Brain microvascular endothelial cell (primary cell): ENCODE measurements around the gene QSOX1.

Experiments
- DNase-seq: peaks from one replicate; pipeline ENCODE4 v3.0.0-alpha.2; 2020
- H3K27ac ChIP-seq: fragments of 250-450 bp; sonication (Bioruptor Pico); 2 replicates; pipeline ENCODE4 v1.5.1; 2020; ENCODE audit warnings: mild to moderate bottlenecking, moderate library complexity
- H3K27me3 ChIP-seq: fragments of 250-450 bp; sonication (Bioruptor Pico); replicated peaks from 2 replicates; pipeline ENCODE4 v1.5.1; 2020; ENCODE audit warnings: mild to moderate bottlenecking
- H3K36me3 ChIP-seq: fragments of 250-450 bp; sonication (Bioruptor Pico); replicated peaks from 2 replicates; pipeline ENCODE4 v1.5.1; 2020; ENCODE audit warnings: mild to moderate bottlenecking
- H3K4me3 ChIP-seq: 2 replicates; pipeline ENCODE4 v1.5.1; 2011; ENCODE audit warnings: low read depth, mild to moderate bottlenecking, control low read depth, low read length, moderate library complexity
- CTCF ChIP-seq: IDR thresholded peaks from 2 replicates; pipeline ENCODE4 v1.5.1; 2011; ENCODE audit warnings: low read depth, mild to moderate bottlenecking, moderate library complexity, low read length, control low read depth, inconsistent platforms; ENCODE audit errors: missing control alignments
- in situ Hi-C: cut with HindIII; loops from 2 replicates; pipeline ENCODE4 v1.10.0; 2017; ENCODE audit warnings: low sequenced_read_pairs, low pct_ligation_motif_present

Gene QSOX1

DNA sequence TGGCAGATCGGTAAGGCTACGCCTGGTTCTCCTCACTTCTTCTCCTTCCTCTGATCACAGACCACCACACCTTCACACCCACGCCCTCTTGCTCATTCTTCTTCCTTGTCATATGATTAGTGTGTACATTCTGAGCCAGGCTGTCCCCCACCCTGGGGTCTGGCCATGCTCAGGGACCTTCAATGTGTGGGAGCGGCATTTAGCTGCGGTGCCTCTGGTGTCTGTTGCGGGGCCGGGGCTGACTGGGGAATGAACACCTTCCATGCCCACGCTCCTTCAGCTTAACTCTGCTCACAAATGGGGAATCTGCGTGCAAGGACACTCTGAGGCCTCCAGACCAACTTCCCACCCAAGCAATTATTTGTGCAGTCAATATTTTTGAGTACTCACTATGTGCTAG, 29.4 kb downstream of the QSOX1 start:
- no peak overlapping the region for H3K27ac ChIP-seq
- no peak for TF ChIP-seq CTCF
- no peak for DNase-seq
- in situ Hi-C loops, result loop anchor here (25.0 kb wide), 1 partner anchor 322 kb away; no protein-coding TSS in a partner anchor
- H3K27me3 ChIP-seq, result no peaks in the 10 kb centered on the region
- peaks cover 66% of the 10 kb centered on the region for H3K36me3 ChIP-seq
- H3K4me3 ChIP-seq, result no peak overlapping the region

DNA sequence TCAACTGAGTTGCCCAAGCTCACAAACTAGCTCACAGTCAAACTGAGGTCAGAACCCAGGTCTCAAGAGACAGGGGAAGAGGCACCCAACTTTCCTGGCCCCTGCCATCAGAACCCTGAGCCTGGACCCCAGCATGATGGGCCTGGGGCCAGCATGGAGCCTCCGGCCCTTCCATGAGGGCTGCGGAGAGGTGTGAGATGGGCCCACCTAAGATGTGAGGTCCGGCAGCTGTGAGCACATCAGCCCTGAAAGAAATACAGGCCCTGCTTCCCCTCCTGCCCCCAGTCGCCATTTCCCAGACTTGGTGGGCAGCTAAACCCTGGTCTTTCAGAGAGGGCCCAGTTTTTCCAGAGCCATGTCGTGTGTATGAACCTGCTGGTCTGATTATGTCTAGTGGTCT, 30.6 kb downstream of the QSOX1 start:
- in situ Hi-C loops, result loop anchor here (25.0 kb wide), 1 partner anchor 323 kb away; no protein-coding TSS in a partner anchor
- peaks cover 70% of the 10 kb centered on the region for H3K36me3 ChIP-seq
- no peaks in the 10 kb centered on the region for H3K27me3 ChIP-seq
- no peak overlapping the region for H3K27ac ChIP-seq
- no peak for DNase-seq
- no peak for TF ChIP-seq CTCF
- H3K4me3 ChIP-seq, result no peak overlapping the region

DNA sequence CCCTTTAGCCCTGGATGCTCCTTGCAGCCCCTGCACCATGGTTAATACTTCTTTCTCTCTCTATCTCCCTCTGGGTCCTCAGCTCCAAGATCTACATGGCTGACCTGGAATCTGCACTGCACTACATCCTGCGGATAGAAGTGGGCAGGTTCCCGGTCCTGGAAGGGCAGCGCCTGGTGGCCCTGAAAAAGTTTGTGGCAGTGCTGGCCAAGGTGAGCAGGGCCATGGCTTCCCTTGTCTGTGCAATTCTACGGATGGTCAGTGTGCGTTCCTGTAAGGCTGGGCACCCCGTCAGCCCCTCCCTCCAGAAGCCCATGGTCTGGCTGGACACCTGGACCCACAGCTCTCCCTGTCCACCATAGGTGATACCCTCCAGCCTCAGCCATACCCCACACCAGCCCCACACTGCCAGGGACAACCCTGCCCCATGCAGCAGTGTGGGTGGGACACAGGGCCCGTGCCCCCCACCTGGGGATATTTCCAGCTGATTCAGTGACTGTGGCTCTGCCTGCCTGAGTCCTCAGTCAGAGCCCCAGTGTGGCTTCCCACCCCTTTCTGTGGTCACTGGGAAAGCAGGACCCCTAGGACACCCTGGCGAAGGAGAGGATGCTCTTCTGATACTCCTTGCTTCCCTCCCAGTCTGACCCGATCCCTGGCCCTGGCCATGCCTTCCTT, 31.4 kb downstream of the QSOX1 start:
- in situ Hi-C loops, result loop anchor here (25.0 kb wide), 1 partner anchor 324 kb away; no protein-coding TSS in a partner anchor
- no peak for DNase-seq
- H3K27me3 ChIP-seq, result no peaks in the 10 kb centered on the region
- no peak overlapping the region for H3K4me3 ChIP-seq
- peaks cover 78% of the 10 kb centered on the region for H3K36me3 ChIP-seq
- no peak for TF ChIP-seq CTCF
- H3K27ac ChIP-seq, result no peak overlapping the region

DNA sequence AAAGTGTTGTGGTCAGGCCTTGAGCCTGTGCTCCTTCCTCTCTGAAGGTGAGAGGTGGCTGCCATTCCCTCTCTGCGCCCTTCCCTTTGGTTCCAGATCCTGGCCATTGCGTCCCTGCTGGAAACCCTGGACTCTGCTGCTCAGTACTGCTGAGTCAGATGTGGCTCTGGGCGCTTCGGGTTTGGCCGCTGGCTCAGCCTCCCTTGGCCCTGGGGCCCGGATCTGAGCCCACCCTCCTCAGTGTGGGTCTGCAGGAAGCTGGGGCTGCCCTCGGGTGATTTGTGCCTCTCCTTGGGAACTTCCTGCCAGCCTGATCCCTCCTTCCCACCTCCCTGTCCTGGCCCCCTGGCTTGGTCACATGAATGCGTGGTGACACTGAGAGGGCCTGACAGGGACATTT, 32.2 kb downstream of the QSOX1 start:
- no peak for TF ChIP-seq CTCF
- in situ Hi-C loops, result loop anchor here (25.0 kb wide), 1 partner anchor 325 kb away; no protein-coding TSS in a partner anchor
- no peaks in the 10 kb centered on the region for H3K27me3 ChIP-seq
- peaks cover 80% of the 10 kb centered on the region for H3K36me3 ChIP-seq
- no peak for DNase-seq
- H3K4me3 ChIP-seq, result no peak overlapping the region
- H3K27ac ChIP-seq, result no peak overlapping the region

DNA sequence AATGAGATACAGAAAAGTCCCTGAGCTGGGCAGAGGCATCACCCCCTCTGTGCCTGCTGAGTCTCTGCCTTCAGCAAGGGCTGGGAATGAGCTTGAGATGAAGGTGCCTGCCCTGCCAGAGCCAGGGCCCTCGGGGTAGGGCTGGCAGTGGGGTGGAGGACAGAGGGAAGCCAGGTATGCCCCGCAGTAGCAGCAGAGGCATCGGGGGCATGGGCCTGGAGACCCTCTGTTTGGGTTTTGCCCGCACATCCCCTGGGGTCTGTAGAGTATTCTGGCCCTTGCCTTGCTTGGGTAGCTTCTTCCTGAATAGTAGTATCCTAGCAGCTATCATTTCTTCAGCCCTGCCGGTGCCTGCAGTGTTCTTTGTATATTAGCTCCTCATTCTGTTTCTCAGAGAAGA, 33.0 kb downstream of the QSOX1 start:
- no peaks in the 10 kb centered on the region for H3K27me3 ChIP-seq
- no peak overlapping the region for H3K27ac ChIP-seq
- no peak overlapping the region for H3K4me3 ChIP-seq
- H3K36me3 ChIP-seq, result peaks cover 79% of the 10 kb centered on the region
- DNase-seq, result no peak
- in situ Hi-C loops, result loop anchor here (25.0 kb wide), 1 partner anchor 325 kb away; no protein-coding TSS in a partner anchor
- no peak for TF ChIP-seq CTCF
